Epidermal melanocyte (primary cell): ENCODE data around the gene RPS6KA2.

ENCODE experiments used
- DNase-seq: peaks from one replicate; pipeline ENCODE4 v3.0.0; 2011; ENCODE audit warnings: low spot score; ENCODE audit not compliant: insufficient read length

RPS6KA2 gene

GRCh38 chr6:166470029-166470862 lies 156.8 kb downstream of the RPS6KA2 start:
- DNase-seq = no peak

- no peak for DNase-seq
Measured at GRCh38 chr6:166469426-166469961, 157.6 kb downstream of the RPS6KA2 start.

GRCh38 chr6:166467436-166468000 lies 159.5 kb downstream of the RPS6KA2 start:
- no peak for DNase-seq

- DNase-seq = peak; percentile 22
Measured at GRCh38 chr6:166466178-166467122, 160.6 kb downstream of the RPS6KA2 start.

GRCh38 chr6:166465671-166466087 lies 161.4 kb downstream of the RPS6KA2 start:
- DNase-seq = no peak

GRCh38 chr6:166465003-166465399 lies 162.1 kb downstream of the RPS6KA2 start:
- no peak for DNase-seq

GRCh38 chr6:166464068-166465002 lies 162.7 kb downstream of the RPS6KA2 start:
- no peak for DNase-seq

- DNase-seq = no peak
Measured at GRCh38 chr6:166463359-166464067, 163.5 kb downstream of the RPS6KA2 start.

GRCh38 chr6:166462461-166463135 lies 164.5 kb downstream of the RPS6KA2 start:
- no peak for DNase-seq

- DNase-seq = no peak
Measured at GRCh38 chr6:166461821-166462460, 165.1 kb downstream of the RPS6KA2 start.

- no peak for DNase-seq
Measured at GRCh38 chr6:166460473-166461437, 166.3 kb downstream of the RPS6KA2 start.

GRCh38 chr6:166459906-166460305 lies 167.1 kb downstream of the RPS6KA2 start:
- DNase-seq = no peak

- no peak for DNase-seq
Measured at GRCh38 chr6:166459272-166459671, 167.8 kb downstream of the RPS6KA2 start.

GRCh38 chr6:166456395-166457156 lies 170.5 kb downstream of the RPS6KA2 start:
- DNase-seq = no peak

GRCh38 chr6:166454692-166455515 lies 172.1 kb downstream of the RPS6KA2 start:
- no peak for DNase-seq

GRCh38 chr6:166453651-166454050 lies 173.4 kb downstream of the RPS6KA2 start:
- DNase-seq = no peak
